DOHH2 (cell line): ENCODE measurements around the gene GRB10.

Source experiments
- EZH2phosphoT487 ChIP-seq: fragments of 200-600 bp; sonication (generic); IDR thresholded peaks from 2 replicates; pipeline ENCODE4 v1.6.1; 2017; ENCODE audit warnings: borderline replicate concordance, mild to moderate bottlenecking, antibody characterized with exemption, low read length, moderate library complexity, mixed read lengths
- TF ChIP-seq, protein P1 (sequence below): fragments of 200-600 bp; sonication (generic); IDR thresholded peaks from one replicate; pipeline ENCODE4 v1.5.1; 2014; ENCODE audit warnings: antibody characterized with exemption, mild to moderate bottlenecking, low read depth, low read length; ENCODE audit not compliant: poor library complexity, severe bottlenecking

GRCh38 chr7:50808282-50808888 is 25.7 kb upstream of the GRB10 start:
- TF ChIP-seq, protein P1, sequence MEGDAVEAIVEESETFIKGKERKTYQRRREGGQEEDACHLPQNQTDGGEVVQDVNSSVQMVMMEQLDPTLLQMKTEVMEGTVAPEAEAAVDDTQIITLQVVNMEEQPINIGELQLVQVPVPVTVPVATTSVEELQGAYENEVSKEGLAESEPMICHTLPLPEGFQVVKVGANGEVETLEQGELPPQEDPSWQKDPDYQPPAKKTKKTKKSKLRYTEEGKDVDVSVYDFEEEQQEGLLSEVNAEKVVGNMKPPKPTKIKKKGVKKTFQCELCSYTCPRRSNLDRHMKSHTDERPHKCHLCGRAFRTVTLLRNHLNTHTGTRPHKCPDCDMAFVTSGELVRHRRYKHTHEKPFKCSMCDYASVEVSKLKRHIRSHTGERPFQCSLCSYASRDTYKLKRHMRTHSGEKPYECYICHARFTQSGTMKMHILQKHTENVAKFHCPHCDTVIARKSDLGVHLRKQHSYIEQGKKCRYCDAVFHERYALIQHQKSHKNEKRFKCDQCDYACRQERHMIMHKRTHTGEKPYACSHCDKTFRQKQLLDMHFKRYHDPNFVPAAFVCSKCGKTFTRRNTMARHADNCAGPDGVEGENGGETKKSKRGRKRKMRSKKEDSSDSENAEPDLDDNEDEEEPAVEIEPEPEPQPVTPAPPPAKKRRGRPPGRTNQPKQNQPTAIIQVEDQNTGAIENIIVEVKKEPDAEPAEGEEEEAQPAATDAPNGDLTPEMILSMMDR = no peak
- TF ChIP-seq EZH2phosphoT487 = no peak
